Activated CD4-positive, alpha-beta T cell treated with anti-CD3 and anti-CD28 coated beads, Interleukin-2, amount 50 U/mL, for 48 hours (primary cell): ENCODE data around the gene SAMHD1.
"Not testable (repeated sequence)": the region's sequence is repeated elsewhere in the genome, so short reads cannot be mapped to it uniquely, and the experiment has no call there.

Source experiments
- DNase-seq, 2 experiments: peaks; one replicate each; pipeline ENCODE4 v3.0.0-alpha.2; 2020

The SAMHD1 gene

DNA sequence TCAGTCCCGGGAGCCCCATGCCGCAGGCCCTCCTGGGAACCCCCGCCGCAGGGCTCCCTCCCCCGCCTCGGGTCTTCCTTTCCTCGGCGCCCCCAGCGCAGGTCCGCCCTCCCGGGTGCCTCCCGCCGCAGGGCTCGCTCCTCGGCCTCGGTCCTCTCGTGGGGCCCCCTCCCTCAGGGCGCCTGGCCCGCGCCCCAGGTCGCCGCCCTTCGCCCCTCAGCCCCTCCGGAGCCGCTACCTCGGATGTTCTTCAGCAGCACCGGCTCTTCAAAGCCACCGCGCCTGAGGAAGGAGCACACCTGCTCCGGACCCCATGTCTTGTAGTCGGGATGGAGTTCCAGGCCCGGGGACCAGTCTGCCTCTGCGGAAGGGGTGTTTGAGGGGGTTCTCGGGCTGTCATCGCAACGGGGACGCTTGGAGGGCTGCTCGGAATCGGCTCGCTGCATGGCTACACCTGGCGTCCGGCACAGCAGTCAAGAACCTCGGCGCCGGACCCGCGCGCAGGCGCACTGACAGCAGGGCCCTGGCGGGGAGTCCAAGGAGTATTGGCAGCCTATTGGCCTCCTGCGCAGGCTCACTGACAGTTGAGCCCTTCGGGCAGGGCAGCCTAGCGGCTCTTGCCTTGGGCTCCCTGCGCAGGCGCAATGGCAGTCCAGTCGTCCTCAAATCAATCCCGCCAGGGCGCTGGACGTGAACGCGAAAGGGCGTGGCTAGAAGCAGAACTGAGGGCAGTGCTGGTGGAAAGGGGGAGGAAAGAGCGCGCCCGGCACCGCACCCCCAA is at the start of gene SAMHD1:
TSS of gene SAMHD1 (minus strand) at position 511 of the 781 bp plus-strand sequence. CDS start at position 446, 65 bp downstream.
- DNase-seq: peak; percentile 93 to 95

DNA sequence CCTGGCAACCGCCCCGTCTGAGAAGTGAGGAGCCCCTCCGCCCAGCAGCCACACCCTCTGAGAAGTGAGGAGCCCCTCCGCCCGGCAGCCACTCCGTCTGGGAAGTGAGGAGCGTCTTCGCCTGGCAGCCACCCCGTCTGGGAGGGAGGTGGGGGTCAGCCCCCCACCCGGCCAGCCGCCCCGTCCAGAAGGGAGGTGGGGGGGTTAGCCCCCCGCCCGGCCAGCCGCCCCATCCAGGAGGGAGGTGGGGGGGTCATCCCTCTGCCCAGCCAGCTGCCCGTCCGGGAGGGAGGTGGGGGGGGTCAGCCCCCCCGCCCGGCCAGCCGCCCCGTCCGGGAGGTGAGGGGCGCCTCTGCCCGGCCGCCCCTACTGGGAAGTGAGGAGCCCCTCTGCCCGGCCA is 48.7 kb upstream of the SAMHD1 start:
- DNase-seq: not testable (repeated sequence)

DNA sequence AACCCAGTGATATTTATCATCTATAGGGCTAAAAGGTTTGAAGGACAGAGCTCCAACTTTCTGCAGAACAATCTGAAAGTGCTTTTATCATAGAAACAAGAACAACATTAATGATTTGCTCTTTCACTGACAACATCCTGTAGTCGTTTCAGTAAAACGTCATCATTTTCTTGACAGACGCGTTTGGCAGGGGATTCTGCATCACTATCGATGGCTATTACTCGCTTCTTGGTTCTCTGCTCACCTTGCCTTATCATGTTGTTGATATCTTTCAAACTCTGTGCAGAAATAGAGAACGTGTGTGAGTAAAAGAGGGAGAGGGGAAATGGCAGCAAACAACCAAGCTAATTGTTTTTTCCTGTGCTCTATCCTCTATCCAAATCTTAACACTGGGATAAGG is 47.1 kb upstream of the SAMHD1 start:
- no peak for DNase-seq

DNA sequence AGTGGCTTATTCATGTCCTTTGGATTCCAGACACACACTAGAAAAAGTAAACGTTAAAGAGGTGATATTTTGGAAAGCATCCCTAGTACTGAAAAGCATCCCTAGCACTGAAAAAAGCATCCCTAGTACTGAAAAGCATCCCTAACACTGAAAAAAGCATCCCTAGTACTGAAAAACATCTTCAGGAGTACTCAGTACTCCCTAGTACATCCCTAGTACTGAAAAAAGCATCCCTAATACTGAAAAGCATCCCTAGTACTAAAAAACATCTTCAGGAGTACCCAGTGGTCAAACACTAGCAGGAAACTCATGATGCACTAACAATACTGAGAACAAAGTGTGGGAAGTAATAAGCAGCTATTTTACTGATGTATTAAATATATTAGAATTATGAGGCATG is 45.6 kb upstream of the SAMHD1 start:
- DNase-seq: no peak

DNA sequence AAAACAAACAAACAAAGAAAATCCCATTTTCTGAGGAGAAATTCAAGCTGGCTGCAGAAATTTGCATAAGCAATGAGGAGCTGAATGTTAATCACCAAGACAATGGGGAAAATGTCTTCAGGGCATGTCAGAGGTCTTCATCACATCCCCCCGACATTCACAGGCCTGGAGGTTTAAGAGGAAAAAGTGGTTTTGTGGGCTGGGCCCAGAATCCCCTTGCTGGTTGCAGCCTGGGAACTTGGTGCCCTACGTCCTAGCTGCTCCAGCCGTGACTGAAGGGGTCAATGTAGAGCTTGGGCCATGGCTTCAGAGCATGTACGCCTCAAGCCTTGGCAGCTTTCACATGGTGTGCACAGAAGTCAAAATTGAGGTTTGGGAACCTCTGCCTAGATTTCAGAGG is 42.7 kb upstream of the SAMHD1 start:
- not testable (repeated sequence) for DNase-seq

DNA sequence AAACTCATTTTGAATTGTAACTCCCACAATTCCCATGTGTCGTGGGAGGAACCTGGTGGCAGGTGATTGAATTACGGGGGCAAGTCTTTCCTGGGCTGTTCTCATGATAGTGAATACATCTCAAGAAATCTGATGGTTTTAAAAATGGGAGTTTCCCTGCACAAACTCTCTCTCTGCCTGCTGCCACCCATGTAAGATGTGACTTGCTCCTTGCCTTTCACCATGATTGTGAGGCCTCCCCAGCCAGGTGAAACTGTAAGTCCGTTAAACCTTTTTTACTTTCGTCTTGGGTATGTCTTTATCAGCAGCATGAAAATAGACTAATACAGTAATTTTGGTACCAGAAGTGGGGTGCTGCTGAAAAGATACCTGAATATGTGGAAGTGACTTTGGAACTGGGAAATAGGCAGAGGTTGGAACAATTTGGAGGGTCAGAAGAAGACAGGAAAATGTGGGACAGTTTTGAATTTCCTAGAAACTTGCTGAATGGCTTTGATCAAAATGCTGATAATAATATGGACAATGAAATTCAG is 41.4 kb upstream of the SAMHD1 start:
- DNase-seq: no peak

DNA sequence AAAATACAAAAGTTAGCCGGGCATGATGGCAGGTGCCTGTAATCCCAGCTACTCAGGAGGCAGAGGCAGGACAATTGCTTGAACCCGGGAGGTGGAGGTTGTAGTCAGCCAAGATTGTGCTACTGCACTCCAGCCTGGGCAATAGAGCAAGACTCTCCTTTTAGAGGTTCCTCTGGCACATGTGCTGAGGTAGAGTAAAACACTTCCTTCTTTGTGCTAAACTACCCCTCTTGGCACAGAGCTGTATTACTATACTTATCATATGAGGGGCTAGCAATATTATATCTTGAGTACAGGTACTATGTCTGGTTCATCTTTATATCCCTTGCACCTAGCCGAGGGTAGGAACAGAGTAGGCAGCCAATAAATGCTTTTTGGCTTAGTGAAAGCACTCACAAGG is 40.2 kb upstream of the SAMHD1 start:
- no peak for DNase-seq

DNA sequence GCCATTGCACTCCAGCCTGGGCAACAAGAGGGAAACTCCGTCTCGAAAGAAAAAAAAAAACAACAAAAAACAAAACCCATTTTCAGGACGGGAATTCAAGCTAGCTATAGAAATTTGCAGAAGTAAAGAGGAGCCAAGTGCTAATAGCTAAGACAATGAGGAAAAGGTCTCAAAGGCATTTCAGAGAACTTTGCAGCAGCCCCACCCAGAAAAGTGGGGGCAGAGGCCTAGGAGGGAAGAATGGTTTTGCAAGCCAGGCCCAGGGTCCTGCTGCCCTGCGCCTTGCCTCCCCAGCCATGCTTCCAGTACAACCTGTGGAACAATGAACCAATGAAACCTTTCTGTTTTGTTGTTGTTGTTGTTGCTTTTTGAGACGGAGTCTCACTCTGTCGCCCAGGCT is 38.3 kb upstream of the SAMHD1 start:
- no peak for DNase-seq

DNA sequence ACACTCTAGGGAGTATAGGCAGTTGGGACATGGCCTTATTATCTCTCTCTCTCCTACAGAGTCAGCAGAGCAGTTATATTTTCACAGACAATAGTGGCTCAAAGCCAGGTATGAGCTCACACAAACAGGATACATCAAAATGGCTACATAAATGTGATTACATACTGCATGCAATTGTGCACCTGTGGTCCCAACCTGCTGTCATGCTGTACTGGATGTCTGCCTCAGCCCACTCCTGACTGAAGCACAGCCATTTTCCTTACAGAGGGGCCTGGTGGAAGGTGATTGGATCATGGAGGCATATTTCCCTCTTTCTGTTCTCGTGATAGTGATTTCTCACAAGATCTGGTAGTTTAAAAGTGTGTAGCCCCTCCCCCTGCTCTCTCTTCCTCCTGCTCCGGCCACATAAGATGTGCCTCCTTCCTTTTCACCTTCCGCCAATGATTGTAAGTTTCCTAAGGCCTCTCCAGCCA is 37.0 kb upstream of the SAMHD1 start:
- DNase-seq: no peak

DNA sequence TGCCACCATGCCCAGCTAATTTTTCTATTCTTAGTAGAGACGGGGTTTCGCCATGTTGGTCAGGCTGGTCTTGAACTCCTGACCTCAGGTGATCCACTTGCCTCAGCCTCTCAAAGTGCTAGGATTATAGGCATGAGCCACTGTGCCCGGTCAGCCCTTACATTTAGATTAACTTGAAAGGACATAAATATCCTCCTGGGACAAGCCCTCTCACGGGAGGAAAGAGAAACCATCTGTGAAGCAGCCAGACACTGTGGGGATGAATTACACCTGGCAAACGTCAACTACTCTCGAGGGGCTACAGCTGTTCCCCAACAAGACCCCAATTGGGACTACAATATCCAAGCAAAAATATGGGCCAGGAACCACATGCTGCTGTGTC is 32.7 kb upstream of the SAMHD1 start:
- DNase-seq: no peak

DNA sequence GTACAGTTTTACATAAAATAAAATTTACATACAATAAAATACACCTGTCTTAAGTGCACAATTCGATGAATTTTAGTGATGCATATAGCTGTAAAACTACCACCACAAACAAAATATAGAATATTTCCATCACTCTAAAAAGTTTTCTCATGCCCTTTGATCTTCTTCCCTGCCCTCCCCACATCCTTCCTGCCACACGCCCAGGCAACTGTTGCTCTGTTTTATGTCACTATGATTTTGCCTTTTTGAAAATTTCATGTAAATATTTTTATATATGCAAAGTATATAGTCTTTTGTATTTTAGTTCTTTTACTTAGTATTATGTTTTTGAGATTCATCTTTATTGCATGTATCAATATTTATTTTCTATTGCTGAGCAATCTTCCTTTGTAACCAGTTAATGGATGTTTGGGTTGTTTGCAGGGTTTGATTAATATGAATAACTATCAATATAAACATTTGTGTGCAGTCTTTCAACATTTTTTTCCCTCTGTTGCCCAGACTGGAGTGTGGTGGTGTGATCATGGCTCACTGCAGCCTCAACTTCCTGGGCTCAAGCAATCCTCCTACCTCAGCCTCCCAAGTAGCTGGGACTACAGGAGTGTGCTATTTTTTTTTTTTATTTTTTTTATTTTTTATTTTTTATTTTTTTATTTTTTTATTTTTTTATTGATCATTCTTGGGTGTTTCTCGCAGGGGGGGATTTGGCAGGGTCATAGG is 23.8 kb upstream of the SAMHD1 start:
- DNase-seq: peak; percentile 34 to 44

DNA sequence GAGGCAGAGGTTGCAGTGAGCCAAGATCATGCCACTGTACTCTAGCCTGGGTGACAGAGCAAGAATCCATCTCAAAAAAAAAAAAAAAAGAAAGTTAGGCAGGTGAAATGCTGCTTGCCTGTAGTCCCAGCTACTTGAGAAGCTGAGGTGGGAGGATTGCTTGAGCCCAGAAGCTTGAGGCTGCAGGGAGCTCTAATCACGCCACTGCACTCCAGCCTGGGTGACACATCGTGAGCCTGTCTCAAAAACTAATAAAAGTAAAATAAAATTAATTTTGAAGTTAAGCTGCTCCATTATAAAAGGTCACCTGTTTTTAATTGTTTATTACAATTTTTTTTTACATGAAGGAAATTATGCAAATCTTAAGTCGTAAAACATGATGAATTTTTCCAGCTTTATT is 23.2 kb upstream of the SAMHD1 start:
- no peak for DNase-seq

DNA sequence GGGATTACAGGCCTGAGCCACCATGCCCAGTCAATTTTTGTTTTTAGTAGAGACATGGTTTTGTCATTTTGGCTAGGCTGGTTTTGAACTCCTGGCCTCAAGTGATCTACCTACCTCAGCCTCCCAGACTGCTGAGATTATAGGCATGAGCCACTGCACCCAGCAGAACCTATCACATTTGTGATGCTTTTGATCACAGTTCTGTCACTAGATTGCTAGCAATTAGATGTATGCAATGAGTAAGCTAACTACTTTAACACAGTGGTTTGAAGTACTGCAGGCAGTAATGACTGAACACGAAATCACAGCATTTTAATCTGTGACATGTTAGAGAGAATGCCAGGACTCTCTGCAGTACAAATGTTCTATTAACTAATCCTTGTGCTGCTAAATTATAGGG is 19.6 kb upstream of the SAMHD1 start:
- no peak for DNase-seq

DNA sequence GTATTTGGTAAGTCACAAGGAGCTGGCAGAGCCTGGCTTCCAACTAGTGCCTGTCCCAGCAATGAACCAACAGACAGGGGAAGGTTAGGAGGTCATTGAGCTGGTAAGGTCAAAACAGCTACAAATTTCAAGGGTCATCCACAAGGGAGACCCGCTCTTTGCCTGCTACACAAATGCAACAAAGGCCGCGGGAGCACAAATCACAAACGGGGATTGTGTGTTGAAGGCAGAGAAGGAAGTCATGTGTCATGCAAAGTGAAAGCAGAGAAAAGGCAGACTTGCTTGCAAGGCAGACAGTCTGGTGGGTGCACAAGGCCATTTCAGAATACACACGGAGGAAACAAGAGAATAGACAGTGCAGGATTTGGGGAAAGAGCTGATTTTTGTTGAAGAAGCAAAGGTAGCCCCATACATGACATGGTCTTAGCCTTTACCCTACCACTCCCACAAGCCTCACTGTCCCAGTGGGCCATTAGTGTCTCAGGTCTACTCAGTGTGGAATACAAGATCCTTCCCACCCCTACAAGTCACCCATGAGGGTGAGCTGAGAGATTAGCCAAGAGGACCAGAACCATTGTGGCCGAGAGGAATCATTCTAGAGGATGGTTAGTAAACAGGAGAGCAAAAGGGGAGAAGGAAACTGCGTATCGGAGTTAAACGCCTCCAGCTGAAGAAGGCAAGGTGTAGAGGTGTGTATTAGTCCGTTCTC is 18.1 kb upstream of the SAMHD1 start:
- DNase-seq: peak; percentile 35 to 42

DNA sequence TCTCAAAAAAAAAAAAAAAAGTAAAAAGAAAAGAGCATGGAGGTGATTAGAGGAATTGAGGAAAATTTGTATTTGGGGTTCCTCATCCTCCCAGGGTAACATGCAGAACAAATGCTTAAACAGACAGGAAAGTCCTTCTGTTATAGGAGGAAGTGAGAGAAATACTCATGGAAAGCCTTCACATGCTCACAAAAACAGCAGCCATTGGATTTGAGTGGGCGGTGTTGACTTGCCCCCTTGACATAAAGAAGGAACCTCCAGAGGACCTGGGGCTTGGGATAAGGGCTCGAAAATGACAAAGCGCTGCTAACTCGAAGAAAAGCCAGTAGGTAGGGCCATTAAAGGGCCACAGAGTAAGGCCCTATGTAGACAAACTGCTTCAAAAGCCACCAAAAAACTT is 17.5 kb upstream of the SAMHD1 start:
- DNase-seq: no peak

DNA sequence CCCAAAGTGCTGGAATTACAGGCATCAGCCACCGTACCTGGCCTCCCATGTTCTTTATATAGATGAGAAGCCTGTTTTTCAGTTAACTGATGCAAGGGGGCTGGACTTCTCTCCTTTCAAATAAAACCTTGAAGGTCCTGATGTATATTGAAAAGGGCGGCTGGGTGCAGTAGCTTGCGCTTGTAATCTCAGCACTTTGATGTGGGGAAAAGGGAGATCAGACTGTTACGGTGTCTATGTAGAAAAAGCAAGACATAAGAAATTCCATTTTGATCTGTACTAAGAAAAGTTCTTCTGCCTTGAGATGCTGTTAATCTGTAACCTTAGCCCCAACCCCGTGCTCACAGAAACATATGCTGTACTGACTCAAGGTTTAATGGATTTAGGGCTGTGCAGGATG is 16.1 kb upstream of the SAMHD1 start:
- DNase-seq: no peak

DNA sequence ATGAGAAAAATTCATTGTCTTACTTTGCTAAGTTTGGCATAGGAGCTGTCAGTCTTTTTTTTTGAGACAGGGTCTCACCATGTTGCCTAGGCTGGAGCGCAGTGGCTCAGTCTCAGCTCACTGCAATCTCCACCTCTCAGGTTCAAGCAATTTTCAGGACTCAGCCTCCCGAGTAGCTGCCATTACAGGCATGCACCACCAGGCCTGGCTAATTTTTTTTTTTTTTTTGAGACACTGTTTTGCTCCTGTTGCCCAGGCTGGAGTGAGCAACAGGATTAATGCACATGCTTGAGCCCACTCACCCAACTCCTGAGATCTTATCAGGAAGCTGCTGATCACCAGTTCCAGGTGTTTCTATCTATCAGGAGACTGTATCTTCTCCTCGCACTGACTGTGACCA is 15.5 kb upstream of the SAMHD1 start:
- DNase-seq: not testable (repeated sequence)

DNA sequence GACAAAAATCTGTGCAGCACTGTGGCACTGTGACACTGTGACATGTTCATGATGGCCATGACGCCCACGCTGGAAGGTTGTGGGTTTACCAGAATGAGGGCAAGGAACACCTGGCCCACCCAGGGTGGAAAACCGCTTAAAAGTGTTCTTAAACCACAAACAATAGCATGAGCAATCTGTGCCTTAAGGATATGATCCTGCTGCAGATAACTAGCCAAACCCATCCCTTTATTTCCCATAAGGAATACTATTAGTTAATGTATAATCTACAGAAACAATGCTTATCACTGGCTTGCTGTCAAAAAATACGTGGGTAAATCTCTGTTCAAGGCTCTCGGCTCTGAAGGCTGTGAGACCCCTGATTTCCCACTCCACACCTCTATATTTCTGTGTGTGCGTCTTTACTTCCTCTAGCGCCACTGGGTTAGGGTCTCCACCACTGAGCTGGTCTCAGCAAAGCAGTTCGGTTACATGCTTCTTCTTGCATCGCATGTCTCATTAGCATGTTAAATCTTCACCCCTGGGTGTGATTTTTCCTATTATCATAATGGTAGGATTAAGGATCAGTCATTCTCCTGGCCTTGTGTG is 10.9 kb upstream of the SAMHD1 start:
- not testable (repeated sequence) for DNase-seq

DNA sequence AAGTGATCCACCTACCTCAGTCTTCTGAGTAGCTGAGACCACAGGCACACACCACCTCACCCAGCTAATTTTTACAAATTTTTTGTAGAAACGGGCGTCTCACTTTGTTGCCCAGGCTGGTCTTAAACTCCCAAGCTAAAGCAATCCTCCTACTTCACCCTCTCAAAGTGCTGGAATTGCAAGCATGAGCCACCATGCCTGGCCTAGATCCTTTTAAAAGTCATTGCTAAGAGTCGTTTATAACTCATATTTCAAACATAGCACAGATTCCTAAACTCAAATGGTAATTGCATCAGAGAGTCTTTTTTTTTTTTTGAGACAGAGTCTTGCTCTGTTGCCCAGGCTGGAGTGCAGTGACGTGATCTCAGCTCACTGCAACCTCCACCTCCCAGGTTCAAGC is 7.7 kb upstream of the SAMHD1 start:
- DNase-seq: no peak

DNA sequence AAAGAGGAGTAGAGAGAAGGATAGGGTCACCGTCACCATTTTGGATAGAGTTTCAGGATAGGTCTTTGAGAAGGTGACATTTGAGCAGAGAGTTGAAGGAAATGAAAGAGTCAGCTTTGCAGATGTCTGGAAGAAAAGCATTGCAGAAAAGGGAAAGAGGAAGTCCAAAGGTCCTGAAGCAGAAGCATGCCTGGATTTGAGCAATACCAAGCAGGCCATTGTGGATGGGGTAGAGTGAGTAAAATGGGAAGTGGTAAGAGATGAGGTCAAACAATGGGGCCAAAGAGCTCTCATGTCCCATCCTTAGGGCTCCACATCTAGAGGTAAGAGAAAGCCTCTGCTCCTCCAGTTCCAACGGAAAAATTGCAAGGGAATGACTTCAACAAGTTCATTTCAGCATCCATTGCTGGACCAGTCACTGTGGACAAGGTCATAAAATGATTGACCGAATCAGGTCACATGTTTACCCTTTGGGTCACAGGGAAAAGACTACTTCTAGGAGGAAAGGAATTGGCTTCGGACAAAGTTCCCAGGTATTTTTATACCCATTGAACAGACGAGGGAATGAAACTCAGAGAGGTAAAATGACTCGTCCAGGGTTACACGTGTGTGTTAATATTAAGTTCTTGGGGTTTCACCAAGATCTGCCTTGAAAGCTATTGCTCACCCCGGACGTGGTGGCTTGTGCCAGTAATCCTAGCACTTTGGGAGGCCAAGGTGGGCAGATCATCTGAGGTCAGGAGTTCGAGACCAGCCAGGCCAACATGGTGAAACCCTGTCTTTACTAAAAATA is 6.6 kb upstream of the SAMHD1 start:
- no peak for DNase-seq

DNA sequence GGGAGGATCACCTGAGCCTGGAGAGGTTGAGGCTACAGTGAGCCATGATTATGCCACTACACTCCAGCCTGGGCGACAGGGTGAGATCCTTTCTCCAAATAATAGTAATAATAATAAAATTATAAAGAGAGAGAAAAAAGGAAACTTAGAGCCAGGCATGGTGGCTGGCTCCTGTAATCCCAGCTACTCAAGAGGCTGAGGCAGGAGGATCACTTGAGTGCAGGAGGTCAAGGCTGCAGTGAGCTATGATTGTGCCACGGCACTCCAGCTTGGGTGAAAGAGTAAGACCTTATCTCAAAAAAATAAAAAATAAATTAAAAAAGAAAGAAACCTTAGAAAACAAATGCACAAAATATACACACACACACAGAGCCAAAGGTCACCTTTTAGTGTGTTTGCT is 5.2 kb upstream of the SAMHD1 start:
- no peak for DNase-seq

DNA sequence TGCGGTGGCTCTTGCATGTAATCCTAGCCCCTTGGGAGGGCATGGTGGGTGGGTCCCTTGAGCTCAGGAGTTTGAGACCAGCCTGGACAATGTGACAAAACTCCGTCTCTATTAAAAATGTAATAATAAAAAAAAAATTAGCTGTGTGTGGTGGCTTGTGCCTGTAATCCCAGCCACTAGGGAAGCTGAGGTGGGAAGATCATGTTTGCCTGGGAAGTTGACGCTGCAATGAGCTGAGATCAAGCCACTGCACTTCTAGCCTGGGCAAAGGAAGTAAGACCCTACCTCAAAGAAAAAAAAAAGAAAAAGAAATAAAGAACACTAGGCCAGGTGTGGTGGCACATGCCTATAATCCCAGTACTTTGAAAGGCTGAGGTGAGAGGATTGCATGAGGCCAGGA is 4.5 kb upstream of the SAMHD1 start:
- no peak for DNase-seq
